Activated CD4-positive, alpha-beta memory T cell treated with anti-CD3 and anti-CD28 coated beads, Interleukin-2, amount 10 ng/mL, durations not matched to agents 7 days and 5 days (primary cell): Measurements from ENCODE around the gene AFAP1. TPM values are rescaled to one million over a fixed set of nuclear protein-coding genes. Genes with fewer than 3 reads are reported as not detected.

ENCODE experiments used
- CTCF ChIA-PET: fragments of 350-600 bp; sonication (Branson Sonifier 250); formaldehyde crosslinking; loops from one replicate; lab custom pipeline; 2021; ENCODE audit warnings: antibody characterized with exemption, inconsistent platforms; lab: Charles Lee
- POLR2A ChIA-PET: fragments of 350-600 bp; sonication (Branson Sonifier 250); formaldehyde crosslinking; loops from one replicate; lab custom pipeline; 2021; ENCODE audit warnings: antibody characterized with exemption; lab: Charles Lee
- DNase-seq: peaks from one replicate; pipeline ENCODE4 v3.0.0-alpha.2; 2020
- H3K27ac Mint-ChIP-seq: one replicate; pipeline ENCODE4 v1.8.0; 2021; ENCODE audit warnings: mild to moderate bottlenecking, mixed read lengths
- H3K27me3 Mint-ChIP-seq: one replicate; pipeline ENCODE4 v1.8.0; 2021; ENCODE audit warnings: mixed read lengths
- H3K36me3 Mint-ChIP-seq: one replicate; pipeline ENCODE4 v1.8.0; 2021; ENCODE audit warnings: low read depth, mixed read lengths
- H3K4me1 Mint-ChIP-seq: one replicate; pipeline ENCODE4 v1.8.0; 2021; ENCODE audit warnings: mixed read lengths
- H3K4me3 Mint-ChIP-seq: one replicate; pipeline ENCODE4 v1.8.0; 2021; ENCODE audit warnings: mild to moderate bottlenecking, mixed read lengths
- H3K9me3 Mint-ChIP-seq: one replicate; pipeline ENCODE4 v1.8.0; 2021; ENCODE audit warnings: mixed read lengths
- total RNA-seq, 2 experiments: library from RNA; stranded (reverse); gene quantifications; one replicate each; pipeline ENCODE4 v1.2.3, GENCODE V29; 2021

Gene AFAP1
- total RNA-seq, 2 experiments from 2014 or later: 5.9 to 6.5 TPM

DNA sequence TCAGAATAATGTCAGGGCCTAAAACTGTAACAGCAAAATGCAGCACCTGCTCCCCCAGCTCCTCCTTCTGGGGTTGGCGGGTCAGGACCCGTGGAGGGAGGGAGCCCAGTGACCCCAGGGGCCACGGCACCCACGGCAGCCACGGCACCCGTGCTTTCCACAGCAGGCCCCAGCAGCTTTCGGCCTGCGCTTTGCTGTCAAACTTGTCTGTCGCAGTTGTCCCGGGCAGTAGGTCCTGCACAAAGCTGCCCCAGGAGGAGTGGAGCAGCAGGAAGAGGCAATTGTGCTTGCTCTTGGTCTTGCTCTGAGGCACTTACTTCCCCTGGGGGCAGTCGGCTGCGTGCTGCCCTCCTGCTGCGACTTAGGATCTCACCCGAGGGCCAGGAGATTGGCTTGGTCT, 183.6 kb downstream of the AFAP1 start:
- H3K27me3 Mint-ChIP-seq: no peaks in the 10 kb centered on the region
- no peaks in the 10 kb centered on the region for H3K9me3 Mint-ChIP-seq
- no peak overlapping the region for H3K27ac Mint-ChIP-seq
- peaks cover 32% of the 10 kb centered on the region for H3K4me1 Mint-ChIP-seq
- DNase-seq: no peak
- ChIA-PET POLR2A (no interaction called here), CTCF (no interaction called here)
- H3K4me3 Mint-ChIP-seq: no peak overlapping the region
- H3K36me3 Mint-ChIP-seq: no peaks in the 10 kb centered on the region

DNA sequence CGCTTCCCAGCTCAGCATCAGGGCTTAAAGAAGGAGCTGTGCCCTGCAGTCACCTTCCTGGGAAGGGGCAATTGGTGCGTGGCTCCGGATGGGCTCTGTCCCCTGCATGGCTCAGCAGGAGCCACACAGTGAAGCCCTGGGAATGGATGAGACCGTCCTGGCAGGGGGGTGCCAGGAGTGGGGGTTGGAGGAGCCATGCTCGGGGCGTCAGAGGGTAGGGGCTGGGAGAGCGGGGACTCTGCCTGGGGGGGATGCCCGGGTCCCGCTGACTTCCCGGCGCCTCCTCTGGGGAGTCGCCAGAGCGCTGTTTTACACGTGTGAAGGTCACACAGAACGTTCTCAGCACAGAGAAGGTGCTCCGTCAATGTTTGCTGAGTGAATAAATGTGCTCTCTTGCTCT, 184.1 kb downstream of the AFAP1 start:
- Mint-ChIP-seq H3K9me3 (no peaks in the 10 kb centered on the region), H3K4me3 (no peak overlapping the region), H3K4me1 (peaks cover 32% of the 10 kb centered on the region), H3K36me3 (no peaks in the 10 kb centered on the region), H3K27ac (no peak overlapping the region), H3K27me3 (no peaks in the 10 kb centered on the region)
- ChIA-PET POLR2A (no interaction called here), CTCF (no interaction called here)
- DNase-seq: no peak

DNA sequence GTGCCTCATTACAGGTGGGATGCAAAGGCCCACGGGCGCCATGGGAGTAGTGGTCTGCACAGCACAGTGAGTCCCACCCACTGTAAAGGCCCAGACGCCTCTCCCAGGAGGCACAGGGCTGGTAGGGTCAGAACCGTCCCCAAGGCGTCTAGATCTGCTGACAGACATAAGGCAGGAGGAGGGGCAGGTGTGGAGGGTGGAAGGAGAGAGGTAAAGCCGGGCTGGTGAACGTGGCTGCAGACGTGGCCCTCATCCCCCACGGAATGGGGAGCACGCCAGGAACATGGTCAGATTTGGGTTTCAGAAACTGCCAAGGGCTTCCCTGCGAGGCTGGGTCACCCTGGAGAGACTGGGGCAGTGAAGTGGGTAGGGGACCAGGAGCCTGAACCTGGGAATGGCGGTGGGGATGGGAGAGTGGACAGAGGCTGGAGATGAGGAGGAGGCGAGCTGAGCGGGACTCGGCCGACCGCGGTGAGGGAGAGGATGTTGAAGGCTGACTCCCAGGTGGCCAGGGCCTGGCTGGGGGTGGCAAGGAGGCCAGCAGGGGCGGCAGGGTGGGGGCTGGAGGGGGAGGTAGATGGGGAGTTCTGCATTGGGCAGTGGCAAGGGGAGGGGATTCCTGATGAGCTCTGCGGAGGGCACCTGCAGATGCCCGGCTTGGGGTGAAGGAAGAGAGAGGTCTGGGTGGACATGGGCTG, 184.9 kb downstream of the AFAP1 start:
- Mint-ChIP-seq H3K4me1 (peaks cover 28% of the 10 kb centered on the region), H3K27me3 (no peaks in the 10 kb centered on the region), H3K36me3 (no peaks in the 10 kb centered on the region), H3K27ac (no peak overlapping the region), H3K4me3 (no peak overlapping the region), H3K9me3 (no peaks in the 10 kb centered on the region)
- CTCF ChIA-PET: no interaction called here
- no peak for DNase-seq
- POLR2A ChIA-PET: no interaction called here

DNA sequence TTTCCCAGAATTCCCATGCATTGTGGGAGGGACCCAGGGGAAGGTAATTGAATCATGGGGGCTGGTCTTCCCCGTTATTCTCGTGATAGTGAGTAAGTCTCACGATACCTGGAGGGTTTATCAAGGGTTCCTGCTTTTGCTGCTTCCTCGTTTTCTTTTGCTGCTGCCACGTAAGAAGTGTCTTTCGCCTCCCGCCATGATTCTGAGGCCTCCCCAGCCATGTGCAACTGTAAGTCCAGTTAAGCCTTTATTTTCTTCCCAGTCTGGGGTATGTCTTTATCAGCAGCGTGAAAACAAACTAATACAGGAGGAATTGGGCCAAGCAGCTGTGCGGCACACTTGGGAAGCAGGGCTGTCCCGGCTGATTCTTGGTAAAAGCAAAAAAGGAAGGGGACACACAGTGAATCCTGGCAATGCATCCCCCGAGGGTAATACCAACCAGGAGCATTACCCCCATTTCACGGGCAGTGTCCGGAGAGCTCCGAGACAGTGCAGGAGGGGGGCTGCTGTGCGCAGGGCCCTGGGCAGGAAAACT, 185.7 kb downstream of the AFAP1 start:
- POLR2A ChIA-PET: no interaction called here
- Mint-ChIP-seq H3K27me3 (no peaks in the 10 kb centered on the region), H3K27ac (no peak overlapping the region), H3K4me3 (no peak overlapping the region), H3K36me3 (no peaks in the 10 kb centered on the region), H3K4me1 (peaks cover 26% of the 10 kb centered on the region), H3K9me3 (no peaks in the 10 kb centered on the region)
- DNase-seq: no peak
- CTCF ChIA-PET: no interaction called here

DNA sequence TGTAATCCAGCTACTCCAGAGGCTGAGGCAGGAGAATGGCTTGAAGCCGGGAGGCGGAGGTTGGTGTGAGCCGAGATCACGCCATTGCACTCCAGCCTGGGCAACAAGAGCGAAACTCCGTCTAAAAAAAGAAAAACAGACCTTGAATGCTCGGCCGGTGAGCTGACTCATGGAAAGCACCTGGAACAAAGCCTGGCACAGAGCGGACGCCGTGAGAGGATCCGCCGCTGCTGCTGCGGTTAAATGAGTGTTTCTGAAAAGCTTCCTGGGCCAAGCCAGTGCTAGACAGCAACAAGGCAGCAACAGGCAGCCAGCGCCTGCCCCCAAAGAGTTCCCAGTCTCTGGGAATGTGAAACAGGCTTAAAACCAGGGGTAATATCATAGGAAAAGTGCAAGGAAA, 186.4 kb downstream of the AFAP1 start:
- Mint-ChIP-seq H3K36me3 (no peaks in the 10 kb centered on the region), H3K27ac (no peak overlapping the region), H3K4me1 (peaks cover 24% of the 10 kb centered on the region), H3K27me3 (no peaks in the 10 kb centered on the region), H3K9me3 (no peaks in the 10 kb centered on the region), H3K4me3 (no peak overlapping the region)
- DNase-seq: no peak
- POLR2A ChIA-PET: no interaction called here
- CTCF ChIA-PET: no interaction called here

DNA sequence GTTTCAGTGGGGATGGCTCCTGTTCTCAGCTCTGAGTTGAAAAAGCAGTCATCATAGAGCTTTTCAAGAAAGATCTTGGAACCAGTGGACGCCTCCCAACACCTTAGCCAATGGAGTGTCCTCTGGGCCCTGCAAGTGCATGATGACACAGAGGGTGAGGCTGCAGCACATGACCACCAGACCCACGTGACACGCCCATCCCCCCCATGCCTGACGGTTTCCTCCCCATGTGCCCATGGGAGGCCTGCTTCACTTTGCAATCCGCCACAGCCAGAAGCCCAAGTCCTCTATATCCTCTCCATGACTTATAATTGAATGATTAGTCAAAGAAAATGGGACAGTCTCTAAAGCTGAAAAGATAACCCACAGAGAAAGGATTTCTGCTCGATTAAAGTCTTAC, 187.0 kb downstream of the AFAP1 start:
- Mint-ChIP-seq H3K4me1 (peaks cover 18% of the 10 kb centered on the region), H3K9me3 (no peaks in the 10 kb centered on the region), H3K27ac (no peak overlapping the region), H3K36me3 (no peaks in the 10 kb centered on the region), H3K27me3 (no peaks in the 10 kb centered on the region), H3K4me3 (no peak overlapping the region)
- no peak for DNase-seq
- ChIA-PET CTCF (no interaction called here), POLR2A (no interaction called here)

DNA sequence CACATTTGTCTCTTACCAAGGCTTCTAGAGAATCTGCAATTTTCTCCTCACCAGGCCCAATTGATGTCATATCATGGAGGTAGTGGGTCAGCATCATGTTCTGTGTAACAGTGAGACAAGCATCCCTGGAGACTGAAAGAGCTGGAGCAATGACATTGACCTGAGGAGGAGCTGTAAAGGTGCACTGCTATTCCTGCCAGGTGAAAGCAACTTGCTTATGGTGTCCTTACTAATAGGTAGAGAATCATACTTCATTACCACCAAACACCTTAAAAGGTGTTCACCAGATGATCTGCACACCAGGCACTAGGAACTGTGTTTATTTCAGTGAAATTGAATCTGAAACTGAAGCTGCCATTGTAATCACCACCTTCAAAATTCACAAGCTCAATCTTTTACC, 188.7 kb downstream of the AFAP1 start:
- Mint-ChIP-seq H3K36me3 (no peaks in the 10 kb centered on the region), H3K4me1 (peaks cover 10% of the 10 kb centered on the region), H3K4me3 (no peak overlapping the region), H3K27me3 (no peaks in the 10 kb centered on the region), H3K9me3 (no peaks in the 10 kb centered on the region), H3K27ac (no peak overlapping the region)
- ChIA-PET POLR2A (no interaction called here), CTCF (interaction anchor here (0.8 kb wide), 1 partner anchor 51 kb away, joined by 3 read pairs; no protein-coding TSS in a partner anchor)
- no peak for DNase-seq

DNA sequence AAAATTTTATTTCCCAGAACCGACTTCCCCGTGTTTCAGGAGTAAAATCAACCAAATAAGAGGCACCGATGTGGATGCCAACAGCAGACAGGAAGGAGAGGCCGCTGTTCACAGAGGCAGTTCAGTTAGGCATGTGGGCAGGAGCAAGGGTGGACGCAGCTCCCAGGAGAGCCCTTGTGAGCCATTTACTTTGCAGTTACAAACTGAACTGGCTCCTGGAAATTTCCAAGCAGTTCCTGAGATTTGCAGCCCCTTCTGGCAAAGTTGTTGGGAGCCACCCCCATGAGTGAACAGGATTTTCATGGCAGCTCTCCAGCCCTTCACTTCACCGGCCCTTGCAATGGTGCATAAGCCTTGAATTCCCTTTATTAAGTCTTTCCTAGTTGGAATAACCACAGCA, 189.1 kb downstream of the AFAP1 start:
- peaks cover 10% of the 10 kb centered on the region for H3K4me1 Mint-ChIP-seq
- DNase-seq: no peak
- no peaks in the 10 kb centered on the region for H3K9me3 Mint-ChIP-seq
- no peaks in the 10 kb centered on the region for H3K36me3 Mint-ChIP-seq
- no peaks in the 10 kb centered on the region for H3K27me3 Mint-ChIP-seq
- CTCF ChIA-PET: no interaction called here
- POLR2A ChIA-PET: no interaction called here
- no peak overlapping the region for H3K4me3 Mint-ChIP-seq
- H3K27ac Mint-ChIP-seq: no peak overlapping the region

DNA sequence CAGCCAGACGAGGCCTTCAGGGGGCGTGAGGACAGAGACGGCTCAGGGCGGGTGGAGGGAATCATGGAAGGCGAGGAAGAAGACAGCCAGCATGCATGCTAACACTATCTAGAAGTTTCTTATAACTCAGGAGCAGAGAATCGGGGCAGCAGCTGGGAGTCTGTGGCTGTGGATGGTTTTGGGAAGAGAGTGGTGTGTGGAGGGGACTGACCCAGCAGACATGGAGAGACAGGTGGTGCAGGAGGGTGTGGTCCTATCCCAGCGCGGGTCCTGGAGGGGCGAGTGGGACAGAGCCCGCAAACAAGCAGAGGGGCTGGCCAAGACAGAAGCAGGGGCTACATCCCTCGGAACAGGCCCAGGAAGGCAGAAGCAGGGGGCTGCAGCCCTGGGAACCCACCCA, 192.1 kb downstream of the AFAP1 start:
- H3K4me3 Mint-ChIP-seq: no peak overlapping the region
- H3K9me3 Mint-ChIP-seq: no peaks in the 10 kb centered on the region
- no peaks in the 10 kb centered on the region for H3K27me3 Mint-ChIP-seq
- ChIA-PET CTCF (no interaction called here), POLR2A (no interaction called here)
- DNase-seq: no peak
- no peak overlapping the region for H3K27ac Mint-ChIP-seq
- no peaks in the 10 kb centered on the region for H3K36me3 Mint-ChIP-seq
- H3K4me1 Mint-ChIP-seq: peaks cover 10% of the 10 kb centered on the region

DNA sequence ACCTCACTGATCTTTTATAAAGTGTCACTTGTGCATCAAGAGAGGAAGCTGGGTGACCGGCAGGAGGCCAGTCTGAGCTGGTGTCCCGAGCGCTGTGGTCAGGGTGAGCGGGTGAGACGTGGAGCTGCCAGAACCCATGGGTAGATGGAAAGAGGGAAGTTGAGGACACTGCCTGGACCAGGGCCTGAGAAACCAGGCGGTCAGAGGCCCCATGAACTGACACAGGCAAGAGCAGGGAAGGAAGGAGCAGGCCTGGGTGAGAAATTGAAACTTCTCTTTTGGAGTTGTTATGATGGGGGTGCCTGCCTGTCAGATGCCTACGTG, 192.6 kb downstream of the AFAP1 start:
- Mint-ChIP-seq H3K27ac (no peak overlapping the region), H3K27me3 (no peaks in the 10 kb centered on the region), H3K9me3 (no peaks in the 10 kb centered on the region), H3K36me3 (no peaks in the 10 kb centered on the region), H3K4me1 (peaks cover 10% of the 10 kb centered on the region), H3K4me3 (no peak overlapping the region)
- CTCF ChIA-PET: no interaction called here
- POLR2A ChIA-PET: no interaction called here
- DNase-seq: no peak

DNA sequence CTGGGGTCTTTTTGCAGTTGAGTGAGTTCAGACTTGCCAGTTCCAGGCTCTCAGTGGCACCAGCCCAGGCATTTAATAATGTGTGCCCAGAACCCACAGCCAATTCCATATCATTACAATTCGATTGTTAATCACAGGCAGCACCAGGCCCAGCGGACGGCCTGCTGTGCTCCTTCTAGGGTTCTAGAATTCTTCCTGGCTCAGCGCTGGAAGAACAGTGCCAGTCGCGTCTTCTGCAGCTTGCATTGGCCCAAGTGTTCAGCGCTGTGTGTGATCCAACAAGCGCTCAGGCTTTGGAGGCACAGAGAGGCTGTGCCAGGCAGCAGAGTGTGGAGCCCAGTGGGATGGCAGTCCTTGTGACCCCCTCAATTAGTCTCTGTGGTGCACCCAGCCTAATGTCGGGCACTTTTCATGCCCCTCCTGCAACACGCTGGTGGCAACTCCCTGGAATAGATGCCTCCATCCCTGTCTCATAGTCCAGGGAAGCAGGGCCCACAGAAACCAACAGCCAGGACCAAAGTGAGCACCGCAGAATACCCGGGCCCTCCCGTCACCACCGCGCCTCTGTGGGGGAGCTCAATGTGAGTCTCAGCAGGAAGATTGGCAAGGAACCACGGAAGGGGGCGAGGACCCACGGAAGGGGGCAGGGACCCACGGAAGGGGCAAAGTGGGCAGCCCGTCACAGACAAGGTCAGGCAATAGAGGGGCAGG, 193.2 kb downstream of the AFAP1 start:
- ChIA-PET CTCF (no interaction called here), POLR2A (no interaction called here)
- no peak overlapping the region for H3K4me3 Mint-ChIP-seq
- no peaks in the 10 kb centered on the region for H3K27me3 Mint-ChIP-seq
- no peak for DNase-seq
- H3K36me3 Mint-ChIP-seq: no peaks in the 10 kb centered on the region
- H3K9me3 Mint-ChIP-seq: no peaks in the 10 kb centered on the region
- H3K27ac Mint-ChIP-seq: no peak overlapping the region
- H3K4me1 Mint-ChIP-seq: peaks cover 10% of the 10 kb centered on the region

DNA sequence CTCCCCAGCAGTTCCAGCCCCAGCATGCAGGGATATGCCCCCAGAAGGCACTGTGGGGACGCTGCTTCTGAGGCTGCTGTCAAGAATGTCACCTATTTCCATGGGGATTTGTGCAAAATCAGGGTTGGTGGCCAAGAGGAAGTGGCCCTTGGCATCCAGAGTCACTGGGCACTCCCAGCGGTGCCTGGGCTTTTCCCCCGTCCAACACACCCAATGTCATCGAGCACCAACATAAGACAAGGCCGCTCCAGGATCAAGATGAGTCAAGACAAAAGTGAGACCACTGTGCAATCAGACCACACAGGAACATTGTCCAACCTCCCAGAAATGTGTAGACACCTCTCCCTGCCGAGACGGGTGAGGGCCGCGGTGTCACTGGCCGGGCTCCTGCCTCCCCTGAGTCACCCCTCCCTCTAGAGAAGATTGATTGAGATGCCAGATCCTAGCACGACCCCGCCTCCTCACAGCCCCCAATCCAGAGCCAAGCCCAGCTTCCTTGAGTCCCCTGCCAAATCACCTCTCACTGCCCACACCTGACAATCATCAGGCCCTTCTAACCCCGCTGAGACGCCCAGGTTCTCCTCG, 194.3 kb downstream of the AFAP1 start:
- Mint-ChIP-seq H3K36me3 (no peaks in the 10 kb centered on the region), H3K4me1 (peaks cover 10% of the 10 kb centered on the region), H3K27ac (no peak overlapping the region), H3K27me3 (no peaks in the 10 kb centered on the region), H3K9me3 (no peaks in the 10 kb centered on the region), H3K4me3 (no peak overlapping the region)
- ChIA-PET POLR2A (no interaction called here), CTCF (no interaction called here)
- no peak for DNase-seq

DNA sequence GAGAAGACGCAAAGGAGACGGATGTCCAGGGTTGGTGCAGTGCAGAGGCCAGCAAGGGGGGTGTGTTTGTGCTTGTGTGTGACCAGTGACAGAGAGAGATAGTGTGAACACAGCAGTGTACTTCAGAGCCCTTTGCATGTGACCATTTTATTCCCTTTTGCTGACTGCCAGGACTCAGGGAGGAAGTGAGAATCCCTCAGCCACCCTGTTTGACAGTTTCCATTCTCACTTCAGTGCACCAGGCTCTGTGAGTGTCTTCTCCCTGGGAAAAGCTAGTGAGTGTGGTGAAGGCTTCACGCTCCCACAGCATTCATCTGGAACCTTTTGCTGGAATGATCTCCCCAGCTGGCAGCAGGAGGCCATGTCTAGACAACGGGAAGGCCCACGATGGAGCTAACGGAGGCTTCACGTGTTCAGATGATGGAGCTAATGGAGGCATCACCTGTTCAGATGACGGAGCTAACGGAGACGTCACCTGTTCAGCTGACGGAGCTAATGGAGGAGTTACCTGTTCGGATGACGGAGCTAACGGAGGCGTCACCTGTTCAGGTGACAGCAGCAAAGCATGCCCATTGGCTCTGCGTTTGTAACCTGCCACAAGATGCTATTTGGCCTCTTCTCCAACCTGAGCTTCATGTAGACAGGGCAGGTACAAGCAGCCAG, 195.4 kb downstream of the AFAP1 start:
- no peak overlapping the region for H3K4me3 Mint-ChIP-seq
- ChIA-PET POLR2A (no interaction called here), CTCF (no interaction called here)
- no peaks in the 10 kb centered on the region for H3K9me3 Mint-ChIP-seq
- no peak for DNase-seq
- peaks cover 4% of the 10 kb centered on the region for H3K4me1 Mint-ChIP-seq
- H3K27me3 Mint-ChIP-seq: no peaks in the 10 kb centered on the region
- H3K36me3 Mint-ChIP-seq: no peaks in the 10 kb centered on the region
- no peak overlapping the region for H3K27ac Mint-ChIP-seq
